Right cardiac atrium (tissue), 5 donors: ENCODE data around the gene RNPS1. TPM values are rescaled to one million over a fixed set of nuclear protein-coding genes. Genes with fewer than 3 reads are reported as not detected.
A peak's percentile ranks its signal among the peaks of the same experiment; 100 is the strongest.

Experiments used
- ATAC-seq, 2 donors: fragments of 200-7000 bp; cut with Tn5 transposase; one replicate each; pipeline versions ENCODE4 v1.8.0 to v1.9.1; 2020; ENCODE audit warnings: moderate library complexity in 2 of 2, mild to moderate bottlenecking in 1 of 2
- DNase-seq, 3 donors: peaks; one replicate each; pipeline ENCODE4 v3.0.0-alpha.2; 2020
- H3K27ac ChIP-seq: one replicate; pipeline ENCODE4 v1.5.1; 2013; ENCODE audit warnings: mild to moderate bottlenecking, low read length, control low read depth, moderate library complexity
- H3K27me3 ChIP-seq: one replicate; pipeline ENCODE4 v1.6.1; 2013; ENCODE audit not compliant: control insufficient read depth, insufficient read depth
- H3K4me1 ChIP-seq: one replicate; pipeline ENCODE4 v1.6.1; 2013; ENCODE audit warnings: low read length; ENCODE audit not compliant: control insufficient read depth, insufficient read depth
- H3K4me3 ChIP-seq: one replicate; pipeline ENCODE4 v1.5.1; 2013; ENCODE audit warnings: low read length, control low read depth
- H3K9me3 ChIP-seq: one replicate; pipeline ENCODE4 v1.6.1; 2013; ENCODE audit warnings: low read length; ENCODE audit not compliant: control insufficient read depth
- WGBS: extraction: QIAGEN DNeasy Blood & Tissue Kit; methylation state at CpG from one replicate; pipeline ENCODE4 v1.1.7; 2013; 5-methylcytosine and 5-hydroxymethylcytosine counted together
- intact Hi-C, 4 donors: fragments of 100-400 bp; cut with DNase I; formaldehyde crosslinking; loops; one replicate each; pipeline versions ENCODE4 v1.11.0 to v1.14.0; 2022 to 2023
- polyA plus RNA-seq: library from polyadenylated mRNA; stranded (reverse); fragments of 200-250 nt; gene quantifications from one replicate; pipeline ENCODE4 v1.2.3, GENCODE V29; 2013
- total RNA-seq, 4 donors: library from RNA; stranded (reverse); fragmentation: NEBNext Ultra II Directional; extraction: Animal tissue kit (Norgen Biotek cat#: 25700); gene quantifications; one replicate each; pipeline ENCODE4 v1.2.1, GENCODE V29; 2021
- donor health status: healthy with polysubstance abuse.
- donor health status: DM: no; HTN: yes; CAD: no.
- donor health status: DM: no; HTN: no; CAD: no.
- donor health status: DM: no; HTN: yes; CAD: no; lungs with severe emphysema.
- donor health status: DM: yes; HTN: yes; CAD: no.

Gene RNPS1
- total and polyA plus RNA-seq, 5 donors = 103 to 114 (median 106) TPM

GRCh38 chr16:2295056-2295798, 27.3 kb upstream of the RNPS1 start:
- Histone ChIP-seq H3K27ac (no peak overlapping the region), H3K27me3 (no peaks in the 10 kb centered on the region), H3K9me3 (no peaks in the 10 kb centered on the region), H3K4me1 (no peaks in the 10 kb centered on the region), H3K4me3 (no peak overlapping the region)
- intact Hi-C loops = no loop called here
- ATAC-seq (no peak), DNase-seq (no peak)
- 88% methylated on average over 21 of the region's 21 CpGs for WGBS

- 93% methylated on average over 9 of the region's 9 CpGs for WGBS
- intact Hi-C loops = no loop called here
- Histone ChIP-seq H3K27me3 (no peaks in the 10 kb centered on the region), H3K9me3 (no peaks in the 10 kb centered on the region), H3K4me3 (no peak overlapping the region), H3K4me1 (no peaks in the 10 kb centered on the region), H3K27ac (no peak overlapping the region)
- no peak for ATAC-seq
- DNase-seq = no peak
These were observed 24.3 kb upstream of the RNPS1 start for GRCh38 chr16:2292221-2292620.

- Histone ChIP-seq H3K9me3 (no peaks in the 10 kb centered on the region), H3K4me1 (no peaks in the 10 kb centered on the region), H3K27me3 (no peaks in the 10 kb centered on the region), H3K4me3 (no peak overlapping the region), H3K27ac (no peak overlapping the region)
- no peak for ATAC-seq
- peak in 1 of 3 donors; percentile 52 for DNase-seq
- 91% methylated on average over 23 of the region's 23 CpGs for WGBS
- intact Hi-C loops = no loop called here
These were observed 21.4 kb upstream of the RNPS1 start for GRCh38 chr16:2289282-2289681.

- peak in 1 of 3 donors; percentile 24 for DNase-seq
- H3K9me3 ChIP-seq = no peaks in the 10 kb centered on the region
- no peak overlapping the region for H3K27ac ChIP-seq
- ATAC-seq = no peak
- WGBS = 74% methylated on average over 8 of the region's 8 CpGs
- no peaks in the 10 kb centered on the region for H3K27me3 ChIP-seq
- intact Hi-C loops = no loop called here
- H3K4me3 ChIP-seq = no peak overlapping the region
- H3K4me1 ChIP-seq = no peaks in the 10 kb centered on the region
These were observed 20.8 kb upstream of the RNPS1 start for GRCh38 chr16:2288726-2289125.

- WGBS = 82% methylated on average over 35 of the region's 35 CpGs
- Histone ChIP-seq H3K27ac (no peak overlapping the region), H3K4me1 (no peaks in the 10 kb centered on the region), H3K4me3 (no peak overlapping the region), H3K27me3 (no peaks in the 10 kb centered on the region), H3K9me3 (no peaks in the 10 kb centered on the region)
- ATAC-seq (no peak), DNase-seq (peak in 2 of 3 donors; percentile 40 to 50)
- intact Hi-C loops = no loop called here
These were observed 20.1 kb upstream of the RNPS1 start for GRCh38 chr16:2287916-2288547.

GRCh38 chr16:2286550-2286949, 18.6 kb upstream of the RNPS1 start:
- H3K9me3 ChIP-seq = no peaks in the 10 kb centered on the region
- 89% methylated on average over 17 of the region's 17 CpGs for WGBS
- H3K27ac ChIP-seq = no peak overlapping the region
- intact Hi-C loops = no loop called here
- DNase-seq (peak in 2 of 3 donors; percentile 33 to 48), ATAC-seq (no peak)
- no peak overlapping the region for H3K4me3 ChIP-seq
- no peaks in the 10 kb centered on the region for H3K4me1 ChIP-seq
- no peaks in the 10 kb centered on the region for H3K27me3 ChIP-seq

- no peak for ATAC-seq
- 77% methylated on average over 13 of the region's 13 CpGs for WGBS
- Histone ChIP-seq H3K27me3 (no peaks in the 10 kb centered on the region), H3K4me1 (no peaks in the 10 kb centered on the region), H3K9me3 (no peaks in the 10 kb centered on the region), H3K4me3 (no peak overlapping the region), H3K27ac (no peak overlapping the region)
- DNase-seq = peak in 2 of 3 donors; percentile 50 to 54
- intact Hi-C loops = no loop called here
These were observed 17.8 kb upstream of the RNPS1 start for GRCh38 chr16:2285731-2286191.

GRCh38 chr16:2284797-2285576, 17.1 kb upstream of the RNPS1 start:
- DNase-seq (peak in 2 of 3 donors; percentile 35 to 39), ATAC-seq (no peak)
- no peak overlapping the region for H3K27ac ChIP-seq
- WGBS = 87% methylated on average over 35 of the region's 35 CpGs
- no peaks in the 10 kb centered on the region for H3K27me3 ChIP-seq
- no peaks in the 10 kb centered on the region for H3K4me1 ChIP-seq
- H3K9me3 ChIP-seq = no peaks in the 10 kb centered on the region
- intact Hi-C loops = no loop called here
- H3K4me3 ChIP-seq = no peak overlapping the region

GRCh38 chr16:2284001-2284770, 16.3 kb upstream of the RNPS1 start:
- no peaks in the 10 kb centered on the region for H3K9me3 ChIP-seq
- ATAC-seq = peak in 1 of 2 donors; percentile 12
- H3K4me1 ChIP-seq = no peaks in the 10 kb centered on the region
- intact Hi-C loops = no loop called here
- DNase-seq = peak in 1 of 3 donors; percentile 40
- WGBS = 89% methylated on average over 37 of the region's 37 CpGs
- H3K4me3 ChIP-seq = no peak overlapping the region
- no peak overlapping the region for H3K27ac ChIP-seq
- H3K27me3 ChIP-seq = no peaks in the 10 kb centered on the region

GRCh38 chr16:2282866-2283555, 15.1 kb upstream of the RNPS1 start:
- ATAC-seq = no peak
- WGBS = 86% methylated on average over 26 of the region's 26 CpGs

More at GRCh38 chr16:2282866-2283555, 15.1 kb upstream of the RNPS1 start:
- Histone ChIP-seq H3K27me3 (no peaks in the 10 kb centered on the region), H3K9me3 (no peaks in the 10 kb centered on the region), H3K4me1 (no peaks in the 10 kb centered on the region), H3K4me3 (no peak overlapping the region), H3K27ac (no peak overlapping the region)
- peak in 1 of 3 donors; percentile 48 for DNase-seq
- intact Hi-C loops = no loop called here
